Measurements from ENCODE around the gene B3GAT3. TPM values are rescaled to one million over a fixed set of nuclear protein-coding genes. Genes with fewer than 3 reads are reported as not detected.
A peak's percentile ranks its signal among the peaks of the same experiment; 100 is the strongest.
"Not testable (repeated sequence)": the region's sequence is repeated elsewhere in the genome, so short reads cannot be mapped to it uniquely, and the experiment has no call there.

The B3GAT3 gene
- total RNA-seq, 2 donors from 2014 or later: 20.5 to 22.4 TPM

- DNase-seq: peak; percentile 96
- ATAC-seq: peak; percentile 96 to 97
- intact Hi-C loops (cut with DNase I): no loop called here
These were observed 30.2 kb downstream of the B3GAT3 start, which contains the start of gene TUT1 for GRCh38 chr11:62591448-62592145. TSS of gene TUT1 (minus strand) at chr11:62591523. CDS start at chr11:62591485, 38 bp downstream.

DNA sequence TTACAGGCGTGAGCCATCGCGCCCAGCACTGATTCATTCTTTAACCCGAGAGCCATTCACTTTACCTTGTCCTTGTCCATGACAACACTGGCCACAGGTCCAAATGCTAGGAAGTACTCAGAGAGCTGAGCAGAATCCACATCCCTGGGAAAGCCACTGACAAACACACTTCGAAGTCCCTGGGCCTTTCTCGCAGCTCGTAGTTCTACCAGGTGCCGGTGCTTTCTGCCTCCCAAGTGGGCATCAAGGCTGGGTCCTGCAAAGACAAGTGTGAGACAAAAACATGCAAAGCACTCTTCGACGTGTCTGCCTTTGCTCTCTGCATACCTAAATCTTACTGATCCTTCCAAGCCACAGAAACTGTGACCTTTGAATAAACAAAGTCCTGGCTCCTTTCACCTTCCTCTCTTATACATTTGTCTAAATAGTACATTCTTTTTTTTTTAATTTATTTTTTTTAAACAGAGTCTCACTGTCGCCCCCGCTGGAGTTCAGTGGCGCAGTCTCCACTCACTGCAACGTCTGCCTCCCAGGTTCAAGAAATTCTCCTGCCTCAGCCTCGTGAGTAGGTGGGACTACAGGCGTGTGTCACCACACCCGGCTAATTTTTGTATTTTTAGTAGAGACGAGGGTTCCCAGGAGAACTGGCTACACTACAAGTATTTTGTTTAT lies 32.7 kb downstream of the B3GAT3 start:
- peak; percentile 14 for DNase-seq
- ATAC-seq: no peak
- intact Hi-C loops (cut with DNase I): no loop called here

DNA sequence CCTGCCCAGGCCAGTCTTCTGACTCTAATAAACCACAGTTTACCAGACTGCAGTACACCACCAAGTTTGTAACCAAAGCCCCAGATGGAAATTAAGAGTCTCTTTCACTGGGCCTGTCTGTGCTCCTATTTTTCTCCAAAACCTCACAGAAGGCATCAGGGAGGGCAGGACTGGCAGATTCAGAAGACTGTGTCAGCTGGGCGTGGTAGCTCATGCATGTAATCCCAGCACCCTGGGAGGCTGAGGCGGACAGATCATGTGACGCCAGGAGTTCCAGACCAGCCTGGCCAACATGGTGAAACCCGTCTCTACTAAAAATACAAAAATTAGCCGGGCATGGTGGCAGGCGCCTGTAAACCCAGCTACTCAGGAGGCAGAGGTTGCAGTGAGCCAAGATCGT lies 36.4 kb downstream of the B3GAT3 start:
- intact Hi-C loops (cut with DNase I); ATAC-seq; DNase-seq: not testable (repeated sequence)

GRCh38 chr11:62581735-62582134 lies 40.1 kb downstream of the B3GAT3 start:
- DNase-seq: peak; percentile 5
- ATAC-seq; intact Hi-C loops (cut with DNase I): not testable (repeated sequence)

DNA sequence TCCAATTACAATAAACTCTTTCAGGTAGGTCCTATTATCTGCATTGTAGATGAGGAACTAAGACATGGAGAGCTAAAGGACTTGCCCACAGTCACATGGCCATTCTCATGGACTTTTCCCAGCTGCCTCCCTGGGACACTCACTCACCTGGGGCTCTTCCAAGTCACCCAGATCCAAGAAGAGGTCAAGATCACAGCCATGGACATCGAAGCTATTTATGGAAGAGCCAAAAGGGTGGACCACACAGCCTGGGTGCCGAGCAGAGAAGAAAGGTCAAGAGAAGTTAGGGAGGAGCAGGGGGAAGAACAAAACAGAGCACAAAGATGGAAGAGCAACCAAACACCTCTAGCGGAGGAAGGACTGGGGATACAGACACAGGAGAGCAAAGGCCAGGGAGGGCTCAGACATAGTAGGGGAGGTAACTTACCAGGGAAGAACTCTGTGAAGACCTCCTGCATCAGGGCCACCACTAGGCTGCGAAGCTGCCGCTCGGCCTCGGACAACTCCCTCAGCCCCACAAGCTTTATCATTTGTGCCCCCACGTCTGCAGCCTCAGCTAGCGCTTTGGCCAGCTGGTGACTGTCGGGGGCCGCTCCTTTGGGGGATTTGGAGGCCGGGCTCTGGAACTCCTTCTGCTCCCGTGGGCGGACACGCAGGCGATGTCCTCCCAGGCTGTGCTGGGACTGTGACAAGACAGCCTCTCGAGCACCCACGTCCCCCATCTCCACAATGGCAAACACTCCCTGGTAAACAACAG lies 40.6 kb downstream of the B3GAT3 start:
- peak; percentile 8 for DNase-seq
- ATAC-seq: no peak
- intact Hi-C loops (cut with DNase I): no loop called here

DNA sequence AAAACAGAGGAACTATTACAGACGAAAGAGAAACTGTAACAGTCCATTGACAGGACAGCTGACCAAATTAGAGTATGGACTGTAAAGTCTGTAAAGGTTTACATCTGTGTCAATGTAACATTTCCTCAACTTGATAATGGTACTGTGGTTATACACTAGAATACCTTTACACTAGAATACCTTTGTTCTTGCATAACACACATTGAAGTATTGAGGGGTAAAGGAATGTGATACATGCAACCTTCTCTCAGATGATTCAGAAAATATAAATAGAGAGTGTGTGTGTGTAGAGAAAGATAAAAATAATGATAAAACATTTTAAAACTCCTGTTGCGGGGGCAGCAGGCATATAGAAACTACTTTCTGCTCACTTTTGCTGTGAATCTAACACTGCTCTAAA lies 42.5 kb downstream of the B3GAT3 start:
- ATAC-seq (no peak), DNase-seq (no peak)
- intact Hi-C loops (cut with DNase I): no loop called here

- DNase-seq (peak; percentile 14), ATAC-seq (no peak)
- intact Hi-C loops (cut with DNase I): no loop called here
These were observed 43.2 kb downstream of the B3GAT3 start for GRCh38 chr11:62578541-62578940.

DNA sequence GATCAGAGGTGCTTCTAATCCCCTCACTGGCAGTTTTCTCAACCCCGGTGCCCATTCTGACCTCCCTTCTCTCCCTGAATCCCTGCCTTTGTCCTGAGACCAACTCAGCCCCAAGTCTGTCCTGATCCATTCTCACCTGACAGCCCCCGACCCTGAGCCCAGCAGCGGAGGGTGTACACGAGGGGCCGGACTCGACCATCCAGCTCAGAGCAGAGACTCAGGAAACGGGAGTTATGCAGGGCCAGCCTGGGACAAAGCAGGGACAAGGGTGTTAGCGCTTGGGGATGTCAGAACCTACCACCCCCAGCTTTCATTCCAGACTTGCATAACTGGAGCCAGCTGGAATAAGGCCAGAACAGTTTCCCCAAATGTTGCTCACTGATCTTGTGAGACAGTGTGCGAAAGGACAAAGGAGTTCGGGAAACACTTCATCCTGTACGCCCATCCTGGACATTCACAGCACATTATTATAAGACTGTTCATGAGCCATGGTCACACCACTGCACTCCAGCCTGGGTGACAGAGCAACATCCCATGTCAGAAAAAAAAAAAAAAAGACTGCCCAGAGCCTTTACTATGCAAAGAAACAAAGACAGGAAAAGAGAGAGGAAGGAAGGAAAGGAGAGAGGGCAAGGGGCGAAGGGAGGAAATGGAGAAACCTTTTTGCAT lies 44.6 kb downstream of the B3GAT3 start:
- intact Hi-C loops (cut with DNase I): no loop called here
- ATAC-seq (no peak), DNase-seq (peak; percentile 56)

GRCh38 chr11:62575837-62576236 lies 45.9 kb downstream of the B3GAT3 start:
- ATAC-seq: no peak
- DNase-seq: peak; percentile 14
- intact Hi-C loops (cut with DNase I): no loop called here

DNA sequence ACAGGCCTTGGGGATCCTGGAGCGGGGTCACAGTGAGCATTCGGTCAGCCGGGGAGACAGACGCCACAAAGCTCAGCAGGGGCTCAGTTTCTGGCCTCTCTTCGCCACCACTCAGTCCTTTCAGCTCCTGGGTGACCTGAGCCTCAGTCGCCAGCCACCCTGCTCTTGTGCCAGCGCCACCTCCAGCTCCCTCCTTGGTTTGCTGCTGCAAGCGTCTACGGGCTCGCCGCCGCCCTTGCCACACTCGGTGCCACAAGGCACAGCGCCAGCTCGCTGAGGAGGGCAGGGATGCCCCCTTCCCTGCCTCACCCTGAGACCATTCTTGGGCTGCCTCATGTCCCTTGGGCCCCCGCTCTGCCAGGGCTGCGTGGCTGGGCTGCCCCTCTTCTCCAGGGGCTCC lies 46.6 kb downstream of the B3GAT3 start:
- DNase-seq (peak; percentile 29), ATAC-seq (no peak)
- intact Hi-C loops (cut with DNase I): no loop called here

- ATAC-seq: peak; percentile 21 to 41
- peak; percentile 28 for DNase-seq
- intact Hi-C loops (cut with DNase I): no loop called here
These were observed 47.3 kb downstream of the B3GAT3 start for GRCh38 chr11:62574363-62575071.

GRCh38 chr11:62573592-62574362 lies 48.0 kb downstream of the B3GAT3 start, which contains the start of gene EEF1G:
TSS of gene EEF1G (minus strand) at chr11:62573891. CDS start at chr11:62573842, 49 bp downstream.
- DNase-seq (peak; percentile 98), ATAC-seq (peak; percentile 96 to 98)
- intact Hi-C loops (cut with DNase I): no loop called here

GRCh38 chr11:62573006-62573591 lies 48.7 kb downstream of the B3GAT3 start:
- DNase-seq (peak; percentile 25), ATAC-seq (peak in 1 of 2 donors; percentile 3)
- intact Hi-C loops (cut with DNase I): no loop called here

DNA sequence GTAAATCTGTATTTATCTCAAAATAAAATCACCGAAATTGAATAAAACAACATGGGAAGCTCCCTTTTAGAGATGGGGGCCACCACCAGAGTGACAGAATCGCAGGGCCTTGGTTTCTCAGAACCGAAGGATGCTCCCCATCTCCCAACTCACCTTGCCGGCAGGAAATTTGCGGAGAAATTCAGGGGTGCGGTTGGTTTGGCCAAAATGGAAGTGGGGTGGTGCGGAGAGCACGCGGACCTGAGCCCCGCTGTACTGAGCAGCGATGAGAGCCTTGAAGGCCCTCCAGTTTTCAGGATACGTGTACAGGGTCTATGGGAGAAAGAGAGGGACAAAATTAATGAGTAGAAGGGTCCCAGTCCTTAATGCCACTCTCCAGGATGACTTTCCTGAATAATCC lies 49.4 kb downstream of the B3GAT3 start:
- DNase-seq: peak; percentile 17
- intact Hi-C loops (cut with DNase I): no loop called here
- no peak for ATAC-seq

- DNase-seq; ATAC-seq; intact Hi-C loops (cut with DNase I): not testable (repeated sequence)
These were observed 50.3 kb downstream of the B3GAT3 start for GRCh38 chr11:62571493-62571892.

DNA sequence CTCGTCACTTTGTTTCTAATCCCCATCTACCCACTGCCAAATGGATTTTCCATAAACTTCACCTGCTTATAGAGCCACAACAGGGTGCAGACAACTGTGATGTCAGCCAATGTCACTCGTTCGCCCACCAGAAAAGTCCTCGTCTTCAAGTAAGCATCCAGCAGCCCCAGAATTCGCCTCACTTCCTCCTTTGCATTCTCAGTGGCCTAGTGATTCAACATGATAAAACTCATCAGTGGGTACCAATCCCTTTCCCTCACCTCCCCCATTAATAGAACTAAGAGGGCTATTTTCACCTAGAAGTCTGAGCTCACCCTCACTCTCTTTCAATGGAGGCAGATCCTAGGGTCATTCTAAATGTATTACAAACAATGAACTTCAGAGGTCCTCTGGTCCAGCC lies 50.9 kb downstream of the B3GAT3 start:
- intact Hi-C loops (cut with DNase I); ATAC-seq; DNase-seq: not testable (repeated sequence)

- intact Hi-C loops (cut with DNase I): no loop called here
- ATAC-seq: no peak
- no peak for DNase-seq
These were observed 52.2 kb downstream of the B3GAT3 start for GRCh38 chr11:62569611-62570010.

Measured in left cardiac atrium (tissue), 4 donors.